ENCODE data around the gene GRAMD4.
A peak's percentile ranks its signal among the peaks of the same experiment; 100 is the strongest.

The GRAMD4 gene

GRCh38 chr22:46578824-46579561 lies 41.2 kb upstream of the GRAMD4 start:
- H3K27ac ChIP-seq: peak overlapping the region; percentile 79
- DNase-seq (ENCODE audit: low spot score): no peak
- CTCF ChIA-PET: no interaction called here
- TF ChIP-seq CTCF (conservative IDR thresholded peaks at IDR 0.05; ENCODE audit: low read depth): no peak
- POLR2A ChIA-PET (ENCODE audit: low non-redundant PET): no interaction called here

GRCh38 chr22:46579751-46580449 lies 40.3 kb upstream of the GRAMD4 start:
- no peak for TF ChIP-seq CTCF (conservative IDR thresholded peaks at IDR 0.05; ENCODE audit: low read depth)
- CTCF ChIA-PET: no interaction called here
- POLR2A ChIA-PET (ENCODE audit: low non-redundant PET): no interaction called here
- DNase-seq (ENCODE audit: low spot score): no peak
- H3K27ac ChIP-seq: peak overlapping the region; percentile 79

- CTCF ChIA-PET: interaction anchor here (0.6 kb wide), 1 partner anchor 8 kb away, joined by 4 read pairs; no protein-coding TSS in a partner anchor
- H3K27ac ChIP-seq: peak overlapping the region; percentile 79
- POLR2A ChIA-PET (ENCODE audit: low non-redundant PET): no interaction called here
- TF ChIP-seq CTCF (conservative IDR thresholded peaks at IDR 0.05; ENCODE audit: low read depth): no peak
- no peak for DNase-seq (ENCODE audit: low spot score)
These were observed 39.1 kb upstream of the GRAMD4 start for GRCh38 chr22:46580940-46581537.

DNA sequence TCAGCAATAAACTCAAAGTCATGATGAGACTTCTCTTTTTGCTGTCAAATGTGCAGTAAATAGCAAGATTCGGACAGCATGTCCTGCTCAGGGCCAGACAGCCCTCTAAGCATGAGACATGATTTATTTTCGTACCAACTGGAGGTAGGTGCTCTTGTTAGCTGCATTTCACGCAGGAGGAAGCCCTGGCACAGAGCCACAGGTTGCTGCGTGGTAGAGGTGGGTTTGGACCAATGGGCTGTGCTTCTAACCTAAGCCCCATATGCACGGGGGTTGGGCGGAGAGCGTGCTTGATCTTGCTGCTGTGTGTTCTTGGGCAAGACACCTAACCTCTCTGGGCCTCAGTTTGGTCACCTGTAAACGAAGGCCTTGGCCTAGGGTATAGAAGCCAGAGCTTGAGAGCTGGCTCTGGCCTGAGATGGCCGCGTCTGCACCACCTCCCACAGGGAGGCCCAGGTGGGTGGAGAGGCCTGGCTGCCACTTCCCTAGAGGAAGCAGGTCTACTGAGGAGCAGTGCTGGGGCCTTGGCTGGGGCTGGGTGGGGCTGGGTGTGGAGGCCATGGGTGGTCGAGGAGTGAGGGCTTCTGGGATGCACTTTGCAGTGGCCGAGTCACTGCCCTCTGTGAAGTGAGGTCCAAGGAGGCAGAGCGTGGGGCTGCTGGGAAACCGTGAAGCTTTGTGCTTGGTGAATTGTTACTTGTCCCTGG lies 38.5 kb upstream of the GRAMD4 start:
- no peak for DNase-seq (ENCODE audit: low spot score)
- ChIA-PET CTCF (no interaction called here), POLR2A (ENCODE audit: low non-redundant PET) (no interaction called here)
- no peak for TF ChIP-seq CTCF (conservative IDR thresholded peaks at IDR 0.05; ENCODE audit: low read depth)
- H3K27ac ChIP-seq: peak overlapping the region; percentile 3

DNA sequence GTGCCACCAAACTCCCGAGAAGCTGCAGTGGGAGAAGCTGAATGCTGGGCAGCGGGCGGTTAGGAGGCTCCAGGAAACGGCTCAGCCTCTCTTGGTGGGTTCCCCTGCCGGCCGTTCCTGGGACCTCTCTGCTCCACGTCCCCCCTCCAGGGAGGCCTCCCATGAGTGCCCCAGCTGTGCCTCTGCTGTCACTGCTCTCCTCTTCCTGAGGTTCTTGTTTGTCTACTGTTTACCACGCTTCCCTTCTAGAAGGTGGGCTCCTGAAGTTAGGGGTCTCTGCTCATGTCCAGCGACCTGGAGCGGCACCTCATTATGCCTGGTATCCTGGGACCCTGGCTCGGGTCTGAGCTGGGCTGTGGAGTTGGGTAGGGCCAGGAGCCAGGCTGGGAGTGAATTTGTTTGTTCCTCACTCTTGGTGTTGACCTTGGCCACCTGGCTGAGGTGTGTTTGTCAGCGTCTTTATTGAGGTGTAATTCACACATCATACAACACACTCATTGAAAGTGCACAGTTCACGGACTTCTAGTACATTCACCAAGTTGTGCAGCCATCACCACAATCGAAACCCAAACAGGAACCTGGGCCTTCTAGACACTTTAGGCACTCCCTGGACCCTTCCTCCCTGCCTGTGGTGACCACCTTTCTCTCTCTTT lies 37.8 kb upstream of the GRAMD4 start:
- no peak for DNase-seq (ENCODE audit: low spot score)
- TF ChIP-seq CTCF (conservative IDR thresholded peaks at IDR 0.05; ENCODE audit: low read depth): no peak
- ChIA-PET CTCF (no interaction called here), POLR2A (ENCODE audit: low non-redundant PET) (no interaction called here)
- H3K27ac ChIP-seq: peak overlapping the region; percentile 3; the same call in 1 of the 2 replicates

DNA sequence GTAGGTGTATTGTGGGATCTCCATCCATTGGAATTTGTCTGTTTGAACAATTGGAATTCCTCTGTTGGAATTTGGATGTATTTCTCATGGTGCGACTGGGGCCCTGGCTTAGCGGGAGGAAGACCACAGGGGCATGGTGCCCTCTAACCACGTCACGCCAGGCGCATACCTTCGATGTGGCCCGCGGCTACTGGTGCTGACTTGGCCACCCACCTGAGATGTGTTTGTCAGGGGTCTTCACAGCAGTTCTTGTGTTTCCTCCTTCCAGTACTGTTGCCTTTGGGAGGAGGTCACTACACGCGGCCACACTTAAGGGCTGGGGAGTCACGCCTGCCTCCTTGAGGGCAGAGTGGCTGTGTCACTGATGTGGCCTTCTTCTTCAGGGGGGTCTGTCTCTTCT lies 36.6 kb upstream of the GRAMD4 start:
- no peak for TF ChIP-seq CTCF (conservative IDR thresholded peaks at IDR 0.05; ENCODE audit: low read depth)
- no peak overlapping the region for H3K27ac ChIP-seq
- DNase-seq (ENCODE audit: low spot score): no peak
- POLR2A ChIA-PET (ENCODE audit: low non-redundant PET): no interaction called here
- CTCF ChIA-PET: no interaction called here

Measured in RWPE1 (cell line).